HEK293T (cell line): Measurements from ENCODE around the gene DOCK10.

ENCODE experiments used
- CTBP1 ChIP-seq: fragments of 450-650 bp; IDR thresholded peaks from 2 replicates; pipeline ENCODE4 v1.6.1; 2016; ENCODE audit warnings: borderline replicate concordance
- FOXA1 ChIP-seq: fragments of 450-650 bp; IDR thresholded peaks from 2 replicates; pipeline ENCODE4 v1.6.1; 2016; ENCODE audit warnings: mild to moderate bottlenecking
- HDGF ChIP-seq: fragments of 450-650 bp; IDR thresholded peaks from 2 replicates; pipeline ENCODE4 v1.6.1; 2017; ENCODE audit warnings: antibody characterized with exemption, borderline replicate concordance
- SUZ12 ChIP-seq: fragments of 450-650 bp; IDR thresholded peaks from 2 replicates; pipeline ENCODE4 v1.6.1; 2016; ENCODE audit warnings: mild to moderate bottlenecking

GRCh38 chr2:224820283-224820991, 221.8 kb downstream of the DOCK10 start:
- TF ChIP-seq SUZ12 (no peak), CTBP1 (no peak), FOXA1 (no peak), HDGF (no peak)
